ENCODE results near the gene TULP4. TPM values are rescaled to one million over a fixed set of nuclear protein-coding genes. Genes with fewer than 3 reads are reported as not detected.

Gene TULP4
- total RNA-seq, 2 experiments from 2014 or later = 28.4 to 30.5 TPM

- H3K27me3 Mint-ChIP-seq = no peaks in the 10 kb centered on the region
- no peaks in the 10 kb centered on the region for H3K4me1 Mint-ChIP-seq
- H3K4me3 Mint-ChIP-seq = no peak overlapping the region
- H3K9me3 Mint-ChIP-seq (ENCODE audit: low read depth) = no peaks in the 10 kb centered on the region
- no peak for ATAC-seq
- no peak for DNase-seq
- H3K27ac Mint-ChIP-seq = no peak overlapping the region
- no peaks in the 10 kb centered on the region for H3K36me3 Mint-ChIP-seq
- CTCF ChIA-PET = interaction anchor here (0.9 kb wide), 1 partner anchor 275 kb away, joined by 3 read pairs; no protein-coding TSS in a partner anchor
Measured at GRCh38 chr6:158489441-158489840, 177.2 kb downstream of the TULP4 start.

- H3K27me3 Mint-ChIP-seq = no peaks in the 10 kb centered on the region
- no peak overlapping the region for H3K4me3 Mint-ChIP-seq
- H3K9me3 Mint-ChIP-seq (ENCODE audit: low read depth) = no peaks in the 10 kb centered on the region
- DNase-seq = no peak
- ATAC-seq = no peak
- H3K27ac Mint-ChIP-seq = no peak overlapping the region
- CTCF ChIA-PET = no interaction called here
- no peaks in the 10 kb centered on the region for H3K4me1 Mint-ChIP-seq
- H3K36me3 Mint-ChIP-seq = no peaks in the 10 kb centered on the region
Measured at GRCh38 chr6:158492881-158493280, 180.6 kb downstream of the TULP4 start.

GRCh38 chr6:158496700-158497099 lies 184.4 kb downstream of the TULP4 start:
- H3K4me1 Mint-ChIP-seq = no peaks in the 10 kb centered on the region
- H3K4me3 Mint-ChIP-seq = no peak overlapping the region
- H3K9me3 Mint-ChIP-seq (ENCODE audit: low read depth) = no peaks in the 10 kb centered on the region
- ATAC-seq = no peak
- H3K36me3 Mint-ChIP-seq = peaks cover 3% of the 10 kb centered on the region
- H3K27me3 Mint-ChIP-seq = no peaks in the 10 kb centered on the region
- DNase-seq = no peak
- no peak overlapping the region for H3K27ac Mint-ChIP-seq
- CTCF ChIA-PET = no interaction called here

- no peaks in the 10 kb centered on the region for H3K4me1 Mint-ChIP-seq
- H3K4me3 Mint-ChIP-seq = no peak overlapping the region
- no peak overlapping the region for H3K27ac Mint-ChIP-seq
- CTCF ChIA-PET = no interaction called here
- H3K36me3 Mint-ChIP-seq = peaks cover 3% of the 10 kb centered on the region
- no peaks in the 10 kb centered on the region for H3K9me3 Mint-ChIP-seq (ENCODE audit: low read depth)
- no peak for ATAC-seq
- no peaks in the 10 kb centered on the region for H3K27me3 Mint-ChIP-seq
- no peak for DNase-seq
Measured at GRCh38 chr6:158497620-158498019, 185.4 kb downstream of the TULP4 start.

GRCh38 chr6:158498362-158498761 lies 186.1 kb downstream of the TULP4 start:
- Mint-ChIP-seq H3K4me3 (no peak overlapping the region), H3K27ac (no peak overlapping the region), H3K9me3 (ENCODE audit: low read depth) (no peaks in the 10 kb centered on the region), H3K36me3 (peaks cover 3% of the 10 kb centered on the region), H3K27me3 (no peaks in the 10 kb centered on the region), H3K4me1 (no peaks in the 10 kb centered on the region)
- ATAC-seq (no peak), DNase-seq (no peak)
- CTCF ChIA-PET = no interaction called here

- Mint-ChIP-seq H3K4me3 (no peak overlapping the region), H3K27me3 (no peaks in the 10 kb centered on the region), H3K4me1 (no peaks in the 10 kb centered on the region), H3K27ac (no peak overlapping the region), H3K36me3 (peaks cover 3% of the 10 kb centered on the region), H3K9me3 (ENCODE audit: low read depth) (no peaks in the 10 kb centered on the region)
- DNase-seq (no peak), ATAC-seq (no peak)
- CTCF ChIA-PET = interaction anchor here (1.3 kb wide), 1 partner anchor 279 kb away, joined by 4 read pairs; no protein-coding TSS in a partner anchor
Measured at GRCh38 chr6:158499601-158500000, 187.3 kb downstream of the TULP4 start.

GRCh38 chr6:158500016-158500735 lies 187.9 kb downstream of the TULP4 start:
- H3K9me3 Mint-ChIP-seq (ENCODE audit: low read depth) = no peaks in the 10 kb centered on the region
- H3K27ac Mint-ChIP-seq = no peak overlapping the region
- H3K27me3 Mint-ChIP-seq = no peaks in the 10 kb centered on the region
- DNase-seq = no peak
- ATAC-seq = no peak
- CTCF ChIA-PET = interaction anchor here (1.3 kb wide), 1 partner anchor 279 kb away, joined by 4 read pairs; no protein-coding TSS in a partner anchor
- H3K36me3 Mint-ChIP-seq = peaks cover 3% of the 10 kb centered on the region
- no peak overlapping the region for H3K4me3 Mint-ChIP-seq
- H3K4me1 Mint-ChIP-seq = no peaks in the 10 kb centered on the region

- H3K4me3 Mint-ChIP-seq = no peak overlapping the region
- H3K9me3 Mint-ChIP-seq (ENCODE audit: low read depth) = no peaks in the 10 kb centered on the region
- ATAC-seq (no peak), DNase-seq (no peak)
- no peaks in the 10 kb centered on the region for H3K27me3 Mint-ChIP-seq
- no peaks in the 10 kb centered on the region for H3K4me1 Mint-ChIP-seq
- H3K36me3 Mint-ChIP-seq = peaks cover 5% of the 10 kb centered on the region
- CTCF ChIA-PET = no interaction called here
- H3K27ac Mint-ChIP-seq = no peak overlapping the region
Measured at GRCh38 chr6:158501360-158502262, 189.3 kb downstream of the TULP4 start.

GRCh38 chr6:158502263-158502950 lies 190.1 kb downstream of the TULP4 start:
- DNase-seq = no peak
- H3K9me3 Mint-ChIP-seq (ENCODE audit: low read depth) = no peaks in the 10 kb centered on the region
- H3K36me3 Mint-ChIP-seq = peaks cover 5% of the 10 kb centered on the region
- H3K27ac Mint-ChIP-seq = no peak overlapping the region
- CTCF ChIA-PET = no interaction called here
- no peaks in the 10 kb centered on the region for H3K4me1 Mint-ChIP-seq
- H3K4me3 Mint-ChIP-seq = no peak overlapping the region
- no peaks in the 10 kb centered on the region for H3K27me3 Mint-ChIP-seq
- no peak for ATAC-seq

GRCh38 chr6:158503222-158503621 lies 191.0 kb downstream of the TULP4 start:
- Mint-ChIP-seq H3K27me3 (no peaks in the 10 kb centered on the region), H3K36me3 (peaks cover 5% of the 10 kb centered on the region), H3K27ac (no peak overlapping the region), H3K4me1 (no peaks in the 10 kb centered on the region), H3K4me3 (no peak overlapping the region), H3K9me3 (ENCODE audit: low read depth) (no peaks in the 10 kb centered on the region)
- ATAC-seq (no peak), DNase-seq (no peak)
- CTCF ChIA-PET = no interaction called here

GRCh38 chr6:158503846-158504245 lies 191.6 kb downstream of the TULP4 start:
- no peaks in the 10 kb centered on the region for H3K9me3 Mint-ChIP-seq (ENCODE audit: low read depth)
- H3K27me3 Mint-ChIP-seq = no peaks in the 10 kb centered on the region
- no peak overlapping the region for H3K27ac Mint-ChIP-seq
- DNase-seq (no peak), ATAC-seq (no peak)
- H3K36me3 Mint-ChIP-seq = peaks cover 5% of the 10 kb centered on the region
- H3K4me3 Mint-ChIP-seq = no peak overlapping the region
- no peaks in the 10 kb centered on the region for H3K4me1 Mint-ChIP-seq
- CTCF ChIA-PET = no interaction called here

- H3K9me3 Mint-ChIP-seq (ENCODE audit: low read depth) = no peaks in the 10 kb centered on the region
- DNase-seq (no peak), ATAC-seq (no peak)
- CTCF ChIA-PET = no interaction called here
- no peaks in the 10 kb centered on the region for H3K27me3 Mint-ChIP-seq
- H3K27ac Mint-ChIP-seq = no peak overlapping the region
- no peak overlapping the region for H3K4me3 Mint-ChIP-seq
- no peaks in the 10 kb centered on the region for H3K4me1 Mint-ChIP-seq
- peaks cover 2% of the 10 kb centered on the region for H3K36me3 Mint-ChIP-seq
Measured at GRCh38 chr6:158505194-158505593, 192.9 kb downstream of the TULP4 start.

- no peak overlapping the region for H3K27ac Mint-ChIP-seq
- H3K9me3 Mint-ChIP-seq (ENCODE audit: low read depth) = no peaks in the 10 kb centered on the region
- DNase-seq (no peak), ATAC-seq (no peak)
- H3K27me3 Mint-ChIP-seq = no peaks in the 10 kb centered on the region
- H3K4me3 Mint-ChIP-seq = no peak overlapping the region
- CTCF ChIA-PET = no interaction called here
- peaks cover 2% of the 10 kb centered on the region for H3K36me3 Mint-ChIP-seq
- no peaks in the 10 kb centered on the region for H3K4me1 Mint-ChIP-seq
Measured at GRCh38 chr6:158506601-158507000, 194.3 kb downstream of the TULP4 start.
